Measurements from ENCODE around the gene TSPAN11. TPM values are rescaled to one million over a fixed set of nuclear protein-coding genes. Genes with fewer than 3 reads are reported as not detected.

TSPAN11 gene
- total RNA-seq, 1 experiment from 2014 or later, result not detected

- Histone ChIP-seq H3K36me3 (ENCODE audit: control insufficient read depth, insufficient read depth, low read length) (no peaks in the 10 kb centered on the region), H3K4me1 (peaks cover 7% of the 10 kb centered on the region; the same call in 1 of the 2 replicates), H3K4me3 (ENCODE audit: low read depth, low read length) (no peak overlapping the region), H3K9me3 (no peaks in the 10 kb centered on the region), H3K27me3 (replicated peaks; ENCODE audit: control insufficient read depth, insufficient read depth, low read length) (no peaks in the 10 kb centered on the region)
- no peak for DNase-seq
- ChIA-PET POLR2A (no interaction called here), CTCF (interaction anchor here (2.6 kb wide), 1 partner anchor 137 kb away, joined by 17 read pairs; no protein-coding TSS in a partner anchor)
- TF ChIP-seq CTCF (IDR thresholded peaks at IDR 0.05; ENCODE audit: insufficient read depth in 1 of 2, low read depth in 1 of 2, low read length in 1 of 2, severe bottlenecking in 1 of 2, unreplicated experiment in 1 of 2), result no peak
- no TSS peak for BruUV-seq (replicated peaks)
- Mint-ChIP-seq H3K27ac (ENCODE audit: unreplicated experiment) (no peak overlapping the region), H3K4me1 (ENCODE audit: low read depth, unreplicated experiment) (no peaks in the 10 kb centered on the region), H3K4me3 (ENCODE audit: unreplicated experiment) (no peak overlapping the region), H3K9me3 (ENCODE audit: unreplicated experiment) (no peaks in the 10 kb centered on the region), H3K27me3 (ENCODE audit: insufficient read depth, unreplicated experiment) (no peaks in the 10 kb centered on the region), H3K36me3 (ENCODE audit: insufficient read depth, unreplicated experiment) (no peaks in the 10 kb centered on the region)
- intact Hi-C loops (cut with micrococcal nuclease; ENCODE audit: unreplicated experiment), result no loop called here
Measured at GRCh38 chr12:30988646-30989286, 62.2 kb downstream of the TSPAN11 start.

- H3K9me3 Mint-ChIP-seq (ENCODE audit: unreplicated experiment), result no peaks in the 10 kb centered on the region
- no TSS peak for BruUV-seq (replicated peaks)
Measured at GRCh38 chr12:30989754-30990153, 63.2 kb downstream of the TSPAN11 start.

GRCh38 chr12:30990316-30990715 lies 63.8 kb downstream of the TSPAN11 start:
- Histone ChIP-seq H3K27me3 (replicated peaks; ENCODE audit: control insufficient read depth, insufficient read depth, low read length) (no peaks in the 10 kb centered on the region), H3K4me3 (ENCODE audit: low read depth, low read length) (no peak overlapping the region), H3K4me1 (peaks cover 7% of the 10 kb centered on the region; the same call in 1 of the 2 replicates), H3K36me3 (ENCODE audit: control insufficient read depth, insufficient read depth, low read length) (no peaks in the 10 kb centered on the region), H3K9me3 (no peaks in the 10 kb centered on the region)
- Mint-ChIP-seq H3K4me3 (ENCODE audit: unreplicated experiment) (no peak overlapping the region), H3K27me3 (ENCODE audit: insufficient read depth, unreplicated experiment) (no peaks in the 10 kb centered on the region), H3K27ac (ENCODE audit: unreplicated experiment) (no peak overlapping the region), H3K36me3 (ENCODE audit: insufficient read depth, unreplicated experiment) (no peaks in the 10 kb centered on the region), H3K9me3 (ENCODE audit: unreplicated experiment) (no peaks in the 10 kb centered on the region), H3K4me1 (ENCODE audit: low read depth, unreplicated experiment) (no peaks in the 10 kb centered on the region)
- no peak for DNase-seq
- BruUV-seq (replicated peaks), result no TSS peak
- ChIA-PET POLR2A (no interaction called here), CTCF (interaction anchor here (0.7 to 2.6 kb wide), 8 partner anchors 9 to 142 kb away, joined by 3 to 17 read pairs (median 4); no protein-coding TSS in a partner anchor)
- intact Hi-C loops (cut with micrococcal nuclease; ENCODE audit: unreplicated experiment), result loop anchor here (1.0 kb wide), 1 partner anchor 139 kb away; no protein-coding TSS in a partner anchor
- no peak for TF ChIP-seq CTCF (IDR thresholded peaks at IDR 0.05; ENCODE audit: insufficient read depth in 1 of 2, low read depth in 1 of 2, low read length in 1 of 2, severe bottlenecking in 1 of 2, unreplicated experiment in 1 of 2)

More at GRCh38 chr12:30989754-30990153, 63.2 kb downstream of the TSPAN11 start:
- no peaks in the 10 kb centered on the region for H3K4me1 Mint-ChIP-seq (ENCODE audit: low read depth, unreplicated experiment)
- DNase-seq, result peak; percentile 62 to 63
- ChIA-PET CTCF (interaction anchor here (0.7 to 2.6 kb wide), 8 partner anchors 10 to 142 kb away, joined by 3 to 17 read pairs (median 3); no protein-coding TSS in a partner anchor), POLR2A (no interaction called here)
- peak; percentile 28 to 29 for TF ChIP-seq CTCF (IDR thresholded peaks at IDR 0.05; ENCODE audit: insufficient read depth in 1 of 2, low read depth in 1 of 2, low read length in 1 of 2, severe bottlenecking in 1 of 2, unreplicated experiment in 1 of 2)
- no peak overlapping the region for H3K27ac Mint-ChIP-seq (ENCODE audit: unreplicated experiment)
- no peak overlapping the region for H3K4me3 Mint-ChIP-seq (ENCODE audit: unreplicated experiment)
- H3K36me3 ChIP-seq (ENCODE audit: control insufficient read depth, insufficient read depth, low read length), result no peaks in the 10 kb centered on the region
- no peaks in the 10 kb centered on the region for H3K27me3 ChIP-seq (replicated peaks; ENCODE audit: control insufficient read depth, insufficient read depth, low read length)
- intact Hi-C loops (cut with micrococcal nuclease; ENCODE audit: unreplicated experiment), result loop anchor here (1.0 kb wide), 1 partner anchor 138 kb away; no protein-coding TSS in a partner anchor
- no peaks in the 10 kb centered on the region for H3K36me3 Mint-ChIP-seq (ENCODE audit: insufficient read depth, unreplicated experiment)
- no peaks in the 10 kb centered on the region for H3K27me3 Mint-ChIP-seq (ENCODE audit: insufficient read depth, unreplicated experiment)
- peaks cover 7% of the 10 kb centered on the region; the same call in 1 of the 2 replicates for H3K4me1 ChIP-seq
- no peaks in the 10 kb centered on the region for H3K9me3 ChIP-seq
- H3K4me3 ChIP-seq (ENCODE audit: low read depth, low read length), result no peak overlapping the region
